Measurements from ENCODE around the gene DEDD2. TPM values are rescaled to one million over a fixed set of nuclear protein-coding genes. Genes with fewer than 3 reads are reported as not detected.

DEDD2 gene
- total RNA-seq, 1 donor from 2014 or later: 35.6 TPM

DNA sequence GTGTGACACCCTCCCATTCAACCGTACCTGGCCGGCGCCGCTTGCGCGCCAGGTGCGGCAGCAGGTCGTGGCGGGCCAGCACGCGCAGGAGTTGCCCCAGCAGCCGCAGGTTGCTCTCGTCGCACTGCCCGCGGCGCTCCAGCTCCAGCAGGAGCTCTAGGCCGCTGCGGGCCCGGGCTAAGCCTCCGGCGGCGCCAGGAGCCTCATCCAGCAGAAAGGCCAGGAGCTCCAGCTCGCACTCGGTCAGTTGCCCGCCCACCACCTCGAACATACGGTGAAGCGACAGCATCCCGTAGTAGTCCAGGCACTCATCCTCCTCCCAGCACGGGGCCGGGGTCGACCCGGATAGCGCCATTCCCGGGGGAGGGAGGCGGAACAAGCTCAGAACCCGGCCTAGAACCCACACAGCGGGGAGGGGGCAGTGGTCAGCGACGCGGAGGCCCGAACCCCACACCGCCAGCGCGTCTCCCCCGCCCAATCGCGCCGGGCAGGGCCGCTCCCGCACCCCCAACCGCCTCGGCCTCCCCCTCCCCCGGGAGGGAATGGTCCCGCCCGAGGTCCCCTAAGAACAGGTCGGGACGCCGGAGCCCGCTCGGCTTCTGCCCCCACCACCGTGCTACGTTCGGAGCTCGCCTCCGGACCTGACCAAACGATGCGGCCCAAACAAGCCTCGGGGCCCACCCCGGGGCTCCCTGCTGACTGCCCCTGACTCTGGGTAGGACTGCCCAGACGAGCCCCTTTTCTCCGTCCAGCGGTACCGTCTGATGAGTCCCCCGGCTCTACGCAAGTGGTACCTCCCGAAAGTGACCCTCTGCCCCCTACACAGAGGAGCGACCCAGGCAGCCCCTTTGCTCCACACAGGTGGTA, 591 bp downstream of the DEDD2 start:
- Histone ChIP-seq H3K9me3 (no peaks in the 10 kb centered on the region), H3K27me3 (ENCODE audit: low read depth) (no peaks in the 10 kb centered on the region), H3K36me3 (peaks cover 36% of the 10 kb centered on the region), H3K27ac (peak overlapping the region; percentile 87), H3K4me1 (peaks cover 71% of the 10 kb centered on the region), H3K4me3 (peak overlapping the region; percentile 95)
- intact Hi-C loops (cut with DNase I): no loop called here
- DNase-seq (peak; percentile 66), ATAC-seq (peak; percentile 38 to 50)
- TF ChIP-seq, protein P1, sequence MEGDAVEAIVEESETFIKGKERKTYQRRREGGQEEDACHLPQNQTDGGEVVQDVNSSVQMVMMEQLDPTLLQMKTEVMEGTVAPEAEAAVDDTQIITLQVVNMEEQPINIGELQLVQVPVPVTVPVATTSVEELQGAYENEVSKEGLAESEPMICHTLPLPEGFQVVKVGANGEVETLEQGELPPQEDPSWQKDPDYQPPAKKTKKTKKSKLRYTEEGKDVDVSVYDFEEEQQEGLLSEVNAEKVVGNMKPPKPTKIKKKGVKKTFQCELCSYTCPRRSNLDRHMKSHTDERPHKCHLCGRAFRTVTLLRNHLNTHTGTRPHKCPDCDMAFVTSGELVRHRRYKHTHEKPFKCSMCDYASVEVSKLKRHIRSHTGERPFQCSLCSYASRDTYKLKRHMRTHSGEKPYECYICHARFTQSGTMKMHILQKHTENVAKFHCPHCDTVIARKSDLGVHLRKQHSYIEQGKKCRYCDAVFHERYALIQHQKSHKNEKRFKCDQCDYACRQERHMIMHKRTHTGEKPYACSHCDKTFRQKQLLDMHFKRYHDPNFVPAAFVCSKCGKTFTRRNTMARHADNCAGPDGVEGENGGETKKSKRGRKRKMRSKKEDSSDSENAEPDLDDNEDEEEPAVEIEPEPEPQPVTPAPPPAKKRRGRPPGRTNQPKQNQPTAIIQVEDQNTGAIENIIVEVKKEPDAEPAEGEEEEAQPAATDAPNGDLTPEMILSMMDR (IDR thresholded peaks at IDR 0.05): no peak

DNA sequence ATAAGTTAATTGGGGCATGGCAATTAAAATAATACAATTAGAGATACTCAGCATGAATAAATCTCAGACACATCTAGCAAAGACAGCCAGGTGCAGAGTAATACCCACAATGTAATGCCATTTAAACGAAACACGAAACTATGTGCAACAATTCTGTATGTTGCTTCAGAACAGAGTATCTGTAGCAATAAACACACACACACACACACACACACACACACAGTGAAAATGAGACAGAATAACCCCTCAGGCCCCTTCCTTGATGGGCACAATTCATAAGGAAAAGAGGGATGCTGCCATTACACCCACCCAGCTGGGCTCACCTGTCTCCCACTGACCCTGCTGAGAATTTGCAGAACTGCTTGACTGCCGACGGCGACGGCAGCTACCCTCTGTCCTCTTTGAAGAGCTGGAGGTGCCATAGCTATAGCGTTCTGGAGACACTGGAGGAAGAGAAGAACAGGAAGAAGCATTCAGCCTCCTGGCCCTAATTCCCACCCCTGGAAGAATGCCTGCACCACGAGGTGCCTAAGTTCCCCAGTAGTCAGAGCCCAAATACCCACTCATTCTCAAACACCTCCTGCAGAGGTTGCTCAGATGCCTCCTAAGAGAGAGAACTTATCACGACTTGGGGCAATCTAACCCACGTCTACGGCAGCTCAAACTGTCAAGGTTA, 2.5 kb downstream of the DEDD2 start:
- TF ChIP-seq, protein P1 (IDR thresholded peaks at IDR 0.05): no peak
- Histone ChIP-seq H3K4me3 (peak overlapping the region; percentile 95), H3K9me3 (no peaks in the 10 kb centered on the region), H3K27ac (no peak overlapping the region), H3K36me3 (peaks cover 54% of the 10 kb centered on the region), H3K4me1 (peaks cover 57% of the 10 kb centered on the region), H3K27me3 (ENCODE audit: low read depth) (no peaks in the 10 kb centered on the region)
- intact Hi-C loops (cut with DNase I): no loop called here
- no peak for DNase-seq
- no peak for ATAC-seq

DNA sequence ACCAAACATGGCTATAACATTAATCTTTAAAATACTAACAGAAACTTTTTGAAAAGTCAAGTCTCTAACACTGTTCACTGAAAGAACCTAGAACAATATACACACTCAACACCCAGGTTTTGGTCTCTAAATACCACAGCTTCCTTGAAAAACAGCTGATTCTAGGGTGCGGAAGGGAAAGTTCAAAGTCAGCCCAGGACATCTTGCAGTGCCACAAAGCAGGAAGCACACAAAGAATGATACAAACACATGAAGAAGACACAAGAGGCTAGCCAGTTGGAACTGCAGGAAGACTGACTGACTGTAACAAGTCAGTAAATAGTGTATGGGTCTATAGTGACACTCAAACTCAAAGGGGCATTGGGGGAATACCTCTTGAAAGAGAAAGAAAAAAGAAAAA, 4.6 kb downstream of the DEDD2 start:
- intact Hi-C loops (cut with DNase I): no loop called here
- Histone ChIP-seq H3K27me3 (ENCODE audit: low read depth) (no peaks in the 10 kb centered on the region), H3K36me3 (peaks cover 74% of the 10 kb centered on the region), H3K9me3 (no peaks in the 10 kb centered on the region), H3K4me3 (no peak overlapping the region), H3K4me1 (peaks cover 44% of the 10 kb centered on the region), H3K27ac (no peak overlapping the region)
- DNase-seq: no peak
- no peak for ATAC-seq
- TF ChIP-seq, protein P1 (IDR thresholded peaks at IDR 0.05): no peak

DNA sequence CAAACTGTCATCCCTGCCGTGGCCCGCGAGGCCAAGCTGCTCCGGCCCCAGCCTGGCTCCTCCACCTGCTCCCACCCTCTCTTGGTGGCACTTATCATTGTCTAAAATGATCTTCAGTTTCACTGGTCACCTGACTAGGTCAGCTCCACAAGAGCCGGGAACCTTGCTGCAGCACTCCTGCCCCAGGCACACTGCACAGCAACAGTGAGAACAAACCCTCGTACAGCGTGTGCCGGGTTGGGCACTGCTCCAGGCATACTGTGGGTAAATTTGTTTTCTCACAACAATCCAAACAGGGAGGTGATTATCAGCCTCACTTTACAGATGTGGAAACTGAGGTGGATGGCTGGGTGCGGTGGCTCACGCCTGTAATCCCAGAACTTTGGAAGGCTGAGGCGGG, 8.9 kb downstream of the DEDD2 start:
- Histone ChIP-seq H3K27ac (no peak overlapping the region), H3K36me3 (peaks cover 98% of the 10 kb centered on the region), H3K4me1 (peaks cover 35% of the 10 kb centered on the region), H3K27me3 (ENCODE audit: low read depth) (no peaks in the 10 kb centered on the region), H3K9me3 (no peaks in the 10 kb centered on the region), H3K4me3 (no peak overlapping the region)
- DNase-seq (no peak), ATAC-seq (no peak)
- TF ChIP-seq, protein P1 (IDR thresholded peaks at IDR 0.05): no peak
- intact Hi-C loops (cut with DNase I): no loop called here

DNA sequence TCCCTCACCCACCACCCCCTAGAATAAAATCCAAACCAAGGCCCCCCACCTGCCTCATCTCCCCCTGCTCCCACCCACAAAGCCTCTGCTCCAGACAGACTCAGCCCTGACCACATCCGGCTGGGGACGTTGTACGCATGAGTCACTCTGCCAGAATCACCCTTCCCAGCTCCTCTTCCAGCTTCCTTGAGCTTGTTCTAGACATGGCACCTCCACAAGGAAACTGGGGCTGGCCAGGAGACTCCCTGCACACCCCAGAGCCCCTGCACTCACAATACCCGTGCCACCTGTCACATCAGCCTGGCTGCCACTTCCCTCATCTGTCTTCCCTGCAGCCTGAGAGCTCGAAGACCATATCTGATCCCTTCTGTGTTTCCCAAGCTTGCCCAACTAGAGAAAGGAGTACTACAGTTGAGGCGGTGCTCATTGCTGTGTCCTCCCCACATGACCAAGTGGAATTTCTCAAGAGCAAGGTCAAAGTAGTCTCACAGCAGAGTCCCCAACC, 9.7 kb downstream of the DEDD2 start:
- intact Hi-C loops (cut with DNase I): no loop called here
- H3K4me1 ChIP-seq: peaks cover 36% of the 10 kb centered on the region

More for the DNA sequence above, 9.7 kb downstream of the DEDD2 start:
- Histone ChIP-seq H3K9me3 (no peaks in the 10 kb centered on the region), H3K36me3 (peaks cover 98% of the 10 kb centered on the region), H3K27ac (no peak overlapping the region), H3K4me3 (no peak overlapping the region), H3K27me3 (ENCODE audit: low read depth) (no peaks in the 10 kb centered on the region)
- DNase-seq (peak; percentile 63), ATAC-seq (peak; percentile 73 to 74)
- TF ChIP-seq, protein P1 (IDR thresholded peaks at IDR 0.05): no peak

Data from lower lobe of right lung (tissue), 2 donors.